ENCODE measurements around the gene SMC3.

DNA sequence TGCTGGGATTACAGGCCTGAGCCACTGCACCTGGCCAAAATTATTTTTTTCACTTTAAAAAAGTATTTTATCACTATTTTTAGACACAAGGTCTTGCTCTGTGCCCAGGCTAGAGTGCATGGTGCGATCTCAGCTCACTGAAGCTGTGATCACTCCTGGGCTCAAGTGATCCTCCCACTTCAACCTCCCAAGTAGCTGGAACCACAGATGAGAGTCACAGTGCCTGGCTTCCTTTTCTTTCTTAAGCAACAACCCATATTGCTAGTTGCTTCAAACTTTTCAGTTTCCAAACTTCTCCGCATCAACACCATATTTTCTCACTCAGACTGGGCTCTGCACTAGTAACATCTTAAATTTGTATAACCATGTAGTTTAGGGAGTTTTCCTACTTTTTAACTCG lies 9.5 kb upstream of the SMC3 start:
- TF ChIP-seq POLR2A (IDR thresholded peaks at IDR 0.05) (no peak), CTCF (IDR thresholded peaks at IDR 0.05) (no peak)
